COLO829 (cell line): ENCODE results near the gene ATP5ME.
"Not testable (repeated sequence)": the region's sequence is repeated elsewhere in the genome, so short reads cannot be mapped to it uniquely, and the experiment has no call there.

ENCODE experiments used
- DNase-seq: peaks from one replicate; pipeline ENCODE4 v3.0.0; 2012; ENCODE audit warnings: low spot score

Gene ATP5ME

GRCh38 chr4:654871-655463 is 19.1 kb downstream of the ATP5ME start:
- DNase-seq = no peak

GRCh38 chr4:654503-654845 is 19.6 kb downstream of the ATP5ME start:
- DNase-seq = no peak

GRCh38 chr4:653831-654502 is 20.1 kb downstream of the ATP5ME start:
- no peak for DNase-seq

- DNase-seq = no peak
Measured at GRCh38 chr4:653080-653821, 20.8 kb downstream of the ATP5ME start.

- DNase-seq = no peak
Measured at GRCh38 chr4:651884-652642, 22.0 kb downstream of the ATP5ME start.

- no peak for DNase-seq
Measured at GRCh38 chr4:650951-651883, 22.9 kb downstream of the ATP5ME start.

- DNase-seq = no peak
Measured at GRCh38 chr4:650461-650860, 23.6 kb downstream of the ATP5ME start.

GRCh38 chr4:649751-650310 is 24.2 kb downstream of the ATP5ME start:
- no peak for DNase-seq

GRCh38 chr4:649293-649625 is 24.8 kb downstream of the ATP5ME start:
- DNase-seq = no peak

GRCh38 chr4:648579-649292 is 25.3 kb downstream of the ATP5ME start:
- DNase-seq = no peak

GRCh38 chr4:647481-647880 is 26.6 kb downstream of the ATP5ME start:
- DNase-seq = no peak

- no peak for DNase-seq
Measured at GRCh38 chr4:646460-646859, 27.6 kb downstream of the ATP5ME start.

GRCh38 chr4:642366-642765 is 31.7 kb downstream of the ATP5ME start:
- DNase-seq = not testable (repeated sequence)

- no peak for DNase-seq
Measured at GRCh38 chr4:637536-638280, 36.4 kb downstream of the ATP5ME start.

- no peak for DNase-seq
Measured at GRCh38 chr4:636628-637159, 37.4 kb downstream of the ATP5ME start.

GRCh38 chr4:635851-636627 is 38.0 kb downstream of the ATP5ME start:
- DNase-seq = no peak

- DNase-seq = not testable (repeated sequence)
Measured at GRCh38 chr4:635066-635835, 38.8 kb downstream of the ATP5ME start.

GRCh38 chr4:634599-634985 is 39.5 kb downstream of the ATP5ME start:
- no peak for DNase-seq
